NCI-H2196 treated with DMSO at 0.1 percent for 48 hours (cell line): ENCODE data around the gene SSUH2.
"Not testable (repeated sequence)": the region's sequence is repeated elsewhere in the genome, so short reads cannot be mapped to it uniquely, and the experiment has no call there.

Experiments
- DNase-seq: peaks from one replicate; lab custom pipeline; 2025; ENCODE audit not compliant: unreplicated experiment; lab: John Stamatoyannopoulos, UW

The SSUH2 gene

DNA sequence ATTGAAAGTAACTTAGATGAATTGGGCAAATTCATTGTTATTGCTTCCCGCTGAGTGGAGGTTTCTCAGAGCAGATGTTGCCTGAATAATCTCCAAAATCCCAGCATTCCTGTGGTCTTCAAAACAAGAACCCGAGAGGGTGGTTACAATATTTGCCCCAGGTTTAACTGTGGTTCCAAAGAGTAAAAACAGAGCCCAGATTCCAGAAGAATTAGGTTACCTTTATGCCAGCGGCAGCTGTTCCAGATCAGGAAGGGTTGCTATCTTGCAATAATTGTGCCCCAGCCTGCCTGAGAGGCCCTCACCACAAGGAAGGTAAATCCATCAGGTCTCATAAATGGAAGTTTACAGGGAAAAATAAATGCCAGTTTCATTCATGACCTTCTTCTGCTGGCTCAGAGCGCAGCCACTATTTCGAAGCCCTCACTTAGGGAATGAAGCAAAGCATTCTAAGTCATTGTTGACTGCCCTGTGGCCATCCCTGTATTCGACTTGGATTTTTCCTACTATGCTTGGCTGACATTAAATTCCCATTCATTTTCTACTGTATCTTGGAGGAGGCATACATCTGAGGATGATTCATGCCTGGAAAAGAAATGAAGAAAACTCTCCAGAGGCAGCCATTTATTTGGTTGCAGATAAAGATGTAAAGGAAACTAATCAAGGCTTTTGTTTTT, 54.6 kb downstream of the SSUH2 start:
- no peak for DNase-seq

DNA sequence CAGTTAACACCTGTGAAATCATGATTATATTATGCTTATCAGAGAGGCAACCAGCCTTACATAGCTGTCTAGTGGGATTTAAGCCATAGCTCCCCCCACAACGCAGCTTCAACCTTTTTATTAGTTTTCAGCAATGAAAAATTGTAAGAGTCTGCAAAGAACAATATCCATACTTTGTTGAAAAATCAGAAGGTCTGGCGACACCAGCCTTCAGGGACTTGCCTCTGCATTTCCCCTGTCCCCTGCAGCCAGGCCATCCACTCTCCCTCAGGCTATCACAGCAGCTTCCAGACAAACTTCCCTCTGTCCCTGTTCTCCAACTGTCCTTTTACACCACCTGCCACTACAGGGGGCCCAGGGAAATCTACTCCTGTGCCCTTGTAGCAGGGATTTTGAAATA, 59.9 kb downstream of the SSUH2 start:
- DNase-seq, result no peak

DNA sequence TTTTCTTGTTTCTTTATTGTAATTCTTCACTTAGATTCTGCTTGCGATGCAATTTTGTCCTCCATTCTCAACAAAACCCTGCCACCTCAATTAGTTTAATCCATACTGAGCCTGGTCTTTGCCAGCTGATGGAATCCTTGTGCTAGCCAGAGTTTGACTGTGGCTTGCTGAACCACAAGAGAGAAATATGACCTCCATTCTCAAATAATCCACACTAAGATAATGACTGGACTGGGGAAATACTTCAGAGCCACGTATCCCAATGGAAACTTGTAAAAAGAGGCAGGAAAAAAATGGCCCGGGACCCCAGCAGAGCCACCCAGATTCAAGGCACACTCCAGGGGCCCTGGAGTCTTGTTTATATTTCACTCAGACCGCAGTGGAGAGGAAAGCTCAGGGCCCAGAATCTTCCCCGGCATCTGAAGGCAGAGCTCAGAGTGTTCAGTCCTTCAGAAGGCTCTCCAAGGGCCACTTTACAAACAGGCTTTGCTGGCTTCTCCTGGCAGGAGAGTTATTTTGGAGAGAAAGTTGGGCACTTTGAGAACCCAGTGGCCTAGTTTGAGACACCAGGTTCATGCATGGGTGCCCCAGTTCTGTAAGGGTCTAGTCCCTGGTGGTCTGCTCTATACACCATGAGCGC, 62.7 kb downstream of the SSUH2 start:
- no peak for DNase-seq

DNA sequence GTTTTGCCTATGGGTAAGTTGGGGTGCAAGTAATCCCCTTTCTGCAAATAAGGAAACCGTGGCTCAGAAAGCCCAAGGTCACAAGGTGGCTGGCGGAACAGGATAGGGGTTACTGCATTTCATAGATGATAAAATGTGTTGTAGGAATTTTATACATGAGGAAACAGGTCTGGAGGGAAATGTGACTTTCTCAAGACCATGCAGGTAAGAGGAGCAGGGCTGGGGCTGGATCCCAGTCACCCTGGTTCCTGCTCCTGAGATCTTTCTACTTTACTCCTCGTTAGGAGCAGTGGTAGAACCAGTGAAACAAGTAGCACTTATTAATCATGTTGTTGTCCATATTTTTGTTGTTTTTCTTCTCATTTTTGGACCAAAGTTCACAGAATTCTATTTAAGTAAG, 63.2 kb downstream of the SSUH2 start:
- no peak for DNase-seq

DNA sequence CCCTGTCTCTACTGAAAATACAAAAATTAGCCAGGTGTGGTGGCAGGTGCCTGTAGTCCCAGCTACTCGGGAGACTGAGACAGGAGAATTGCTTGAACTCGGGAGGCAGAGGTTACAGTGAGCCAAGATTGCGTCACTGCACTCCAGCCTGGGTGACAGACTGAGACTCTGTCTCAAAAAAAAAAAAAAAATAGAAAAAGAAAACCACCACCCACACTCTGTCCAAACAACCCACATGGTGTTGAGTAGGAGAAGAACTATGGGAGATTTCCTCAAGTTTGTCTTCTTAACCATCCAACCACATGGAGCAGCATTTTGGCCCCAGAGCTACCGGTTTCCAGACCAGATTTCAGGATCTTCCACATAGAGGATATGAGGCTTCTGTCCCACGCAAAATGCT, 64.2 kb downstream of the SSUH2 start:
- not testable (repeated sequence) for DNase-seq

DNA sequence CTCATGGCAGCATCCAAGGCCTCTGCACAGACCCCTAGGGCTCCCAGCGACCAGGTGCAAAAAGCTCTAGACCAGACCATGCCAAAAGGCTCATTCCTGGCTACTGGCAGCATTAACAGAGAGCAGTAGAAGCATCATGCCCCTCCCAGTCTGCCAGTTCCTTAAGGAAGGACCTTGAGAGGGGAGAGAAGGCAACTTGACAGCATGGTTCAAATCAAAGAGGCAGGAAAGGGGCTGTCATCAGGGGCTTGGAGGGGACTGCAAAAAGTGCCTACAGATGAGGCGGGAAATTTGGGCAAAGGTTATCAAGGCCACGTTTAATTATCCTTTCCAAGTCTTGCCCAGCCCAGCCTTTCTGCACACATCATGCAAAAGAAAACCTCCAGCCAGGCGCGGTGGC, 64.7 kb downstream of the SSUH2 start:
- no peak for DNase-seq

DNA sequence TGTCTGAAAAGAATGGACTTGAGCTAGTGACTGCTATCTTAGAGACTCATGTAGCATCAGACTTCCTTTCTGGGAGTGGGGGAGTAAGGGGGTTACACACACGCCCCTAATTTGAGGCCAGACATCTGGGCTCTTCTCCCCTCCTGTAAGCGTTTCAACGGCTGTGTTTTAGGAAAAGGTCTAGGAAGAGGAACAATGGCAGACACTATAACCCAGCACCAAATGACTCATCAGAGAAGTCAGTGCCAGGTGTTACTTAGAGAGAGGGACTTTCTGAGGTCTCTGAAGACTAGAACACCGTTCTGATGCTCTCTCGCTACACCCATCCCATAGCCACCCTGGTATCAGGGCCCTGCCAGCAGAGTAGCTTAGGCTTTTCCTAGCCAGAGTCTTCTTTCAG, 65.5 kb downstream of the SSUH2 start:
- no peak for DNase-seq

DNA sequence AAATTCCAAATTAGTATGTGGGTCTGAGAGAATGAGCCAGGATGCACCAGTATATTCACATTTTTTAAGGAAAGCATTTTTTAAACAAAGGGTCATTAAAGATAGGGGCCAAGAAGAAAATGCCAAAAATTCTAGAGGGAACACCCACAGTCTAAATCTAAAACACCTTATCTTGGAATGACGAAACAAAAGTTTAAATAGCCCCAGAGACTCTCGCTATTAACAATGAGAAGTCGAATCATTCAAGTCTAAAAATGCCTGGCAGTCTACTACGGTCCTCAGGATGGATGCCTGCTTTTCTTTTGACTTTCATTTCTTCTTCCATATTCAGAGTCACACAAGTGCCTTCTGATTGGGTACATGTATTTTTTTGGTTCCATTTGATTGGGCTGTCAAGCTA, 66.3 kb downstream of the SSUH2 start:
- no peak for DNase-seq

DNA sequence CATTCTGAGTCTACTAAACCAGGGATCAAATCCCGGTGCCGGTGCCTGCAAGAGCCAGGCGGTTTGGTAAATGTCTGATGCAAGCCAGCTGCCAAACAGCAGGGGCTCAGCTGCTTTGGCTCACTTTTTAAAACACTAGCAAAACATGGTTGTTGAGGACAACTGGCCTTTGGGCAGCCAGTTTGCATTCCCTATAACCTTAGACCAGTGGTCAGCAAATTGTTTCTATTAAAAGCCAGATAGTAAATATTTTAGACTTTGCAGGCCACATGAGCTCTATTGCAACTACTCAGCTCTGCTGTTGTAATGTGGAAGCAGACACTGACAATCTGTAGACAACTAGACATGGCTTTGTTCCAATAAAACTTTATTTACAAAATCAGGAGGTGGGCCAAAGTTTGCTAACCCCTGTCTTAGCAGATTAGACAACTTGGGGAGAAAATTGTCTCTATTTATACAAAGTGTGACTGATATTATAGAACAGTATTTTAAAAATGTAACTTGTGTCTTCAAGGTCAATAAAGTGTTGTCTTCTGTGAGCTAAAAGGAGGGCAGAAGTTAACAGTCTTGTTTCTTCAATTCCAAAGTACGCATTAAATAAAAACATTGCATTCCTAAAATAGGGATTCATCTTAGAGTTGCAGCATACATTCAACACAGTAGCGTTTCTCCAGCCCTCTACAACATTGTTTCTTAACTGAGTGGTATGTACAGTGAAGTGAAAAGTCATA, 67.6 kb downstream of the SSUH2 start:
- no peak for DNase-seq

DNA sequence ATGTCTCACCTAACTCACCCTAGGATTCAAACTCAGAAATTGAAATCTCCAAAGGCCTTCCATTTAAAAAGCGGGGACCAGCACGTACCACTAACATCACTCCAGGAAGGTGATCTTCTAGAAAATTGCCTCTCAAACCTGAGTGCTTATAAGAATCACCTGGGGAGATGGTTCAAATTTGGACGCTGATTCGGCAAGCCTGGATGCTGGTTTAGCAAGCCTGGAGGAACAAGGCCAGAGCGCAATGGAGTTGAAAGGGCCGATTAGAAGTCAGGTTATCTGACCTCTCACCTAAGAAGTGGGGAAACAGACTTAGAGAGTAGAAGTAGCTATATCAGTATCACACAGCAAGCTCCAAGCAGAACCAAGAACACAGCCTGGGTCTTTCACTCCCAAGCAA, 68.2 kb downstream of the SSUH2 start:
- no peak for DNase-seq

DNA sequence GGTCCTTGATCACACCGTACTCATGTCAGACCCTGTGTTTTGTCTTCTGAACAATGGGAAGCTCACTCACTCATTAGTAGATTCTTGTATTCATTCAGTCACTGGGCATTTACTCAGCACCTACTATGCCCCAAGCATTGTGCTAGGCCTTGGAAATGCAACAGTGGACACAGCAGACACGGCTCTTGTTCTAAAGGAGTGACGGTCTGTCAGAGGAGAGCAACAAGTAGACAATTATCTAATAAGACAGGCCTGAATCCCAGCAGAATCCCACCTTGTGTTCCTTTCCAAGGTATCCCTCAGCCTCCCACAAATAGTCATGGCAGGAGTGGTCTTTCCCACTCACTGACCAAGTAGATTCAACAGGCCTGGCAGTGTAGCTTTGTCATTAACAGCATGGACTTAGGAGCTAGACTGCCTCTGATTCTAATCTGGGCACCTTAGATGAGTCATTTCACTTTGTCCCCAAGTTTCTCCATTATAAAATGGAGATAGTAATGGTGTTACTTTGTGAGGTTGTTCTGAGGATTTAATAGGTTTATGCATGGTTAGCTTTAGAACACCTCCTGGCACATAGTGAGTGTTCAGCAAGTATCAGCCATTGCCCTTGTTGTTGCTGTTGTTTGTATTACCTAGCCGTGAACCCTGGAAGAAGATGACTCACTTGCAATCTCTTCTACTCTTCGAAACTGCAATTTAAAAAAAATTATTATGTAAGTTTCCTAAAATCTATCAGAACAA, 69.1 kb downstream of the SSUH2 start:
- no peak for DNase-seq

DNA sequence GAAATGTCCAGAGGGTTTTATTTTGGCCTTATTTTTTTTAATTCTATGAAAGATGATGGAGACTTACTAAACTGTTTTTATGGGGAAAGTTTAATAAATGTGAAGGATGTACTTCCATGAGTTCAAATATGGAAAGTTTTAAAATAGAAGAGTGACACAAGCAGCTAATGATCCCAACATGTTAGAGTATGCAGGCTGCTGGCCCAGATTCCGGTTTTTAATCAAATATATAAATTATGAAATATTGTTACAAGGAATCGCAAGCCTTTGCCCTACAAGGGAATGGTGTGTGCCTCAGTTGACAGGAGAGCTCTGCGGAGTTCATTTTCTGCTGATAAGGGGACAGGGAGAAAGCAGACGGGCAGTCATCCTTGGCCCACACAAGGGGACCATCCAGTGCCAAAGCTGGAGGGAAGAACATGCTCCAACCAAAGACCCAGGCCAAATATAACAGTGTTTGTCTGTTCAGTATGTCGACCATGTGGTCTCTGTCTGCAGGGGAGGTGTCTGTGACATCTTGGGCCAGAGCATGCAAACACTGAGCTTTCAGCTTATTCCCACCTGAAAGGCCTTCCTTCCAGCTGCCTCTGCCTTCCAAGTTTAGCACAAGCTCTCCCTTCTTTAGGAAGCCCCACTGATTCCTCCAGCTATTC, 69.8 kb downstream of the SSUH2 start:
- no peak for DNase-seq

DNA sequence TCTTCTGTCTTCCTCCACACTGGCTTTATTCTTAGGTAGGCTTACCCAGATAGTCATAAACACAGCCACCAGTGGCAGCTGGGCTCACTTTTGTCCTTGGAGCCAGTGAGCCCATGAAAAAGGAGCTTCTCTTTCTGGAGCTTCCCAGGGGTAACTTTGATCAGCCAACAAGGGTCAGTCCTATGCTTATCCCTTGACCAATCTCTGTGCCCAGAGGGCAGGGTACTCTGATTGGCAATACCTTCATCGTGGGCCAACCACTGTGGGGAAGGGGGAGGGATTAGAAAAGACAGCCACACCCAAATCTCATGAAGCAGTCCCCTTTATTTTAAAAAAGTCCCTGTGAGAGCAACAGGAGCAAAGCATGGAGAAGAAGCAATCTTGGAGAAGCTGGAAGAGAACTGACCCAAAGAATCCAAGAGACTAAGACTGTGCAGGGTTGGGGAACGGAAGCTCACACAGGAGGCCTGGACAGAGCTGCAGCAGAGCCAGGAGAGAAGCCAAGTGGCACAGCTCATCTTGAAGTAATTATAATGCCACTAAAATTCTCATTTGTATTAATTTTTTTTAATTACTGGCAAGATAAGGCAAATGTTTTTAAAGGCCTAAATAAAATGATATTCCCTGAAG, 70.4 kb downstream of the SSUH2 start:
- DNase-seq, result no peak

DNA sequence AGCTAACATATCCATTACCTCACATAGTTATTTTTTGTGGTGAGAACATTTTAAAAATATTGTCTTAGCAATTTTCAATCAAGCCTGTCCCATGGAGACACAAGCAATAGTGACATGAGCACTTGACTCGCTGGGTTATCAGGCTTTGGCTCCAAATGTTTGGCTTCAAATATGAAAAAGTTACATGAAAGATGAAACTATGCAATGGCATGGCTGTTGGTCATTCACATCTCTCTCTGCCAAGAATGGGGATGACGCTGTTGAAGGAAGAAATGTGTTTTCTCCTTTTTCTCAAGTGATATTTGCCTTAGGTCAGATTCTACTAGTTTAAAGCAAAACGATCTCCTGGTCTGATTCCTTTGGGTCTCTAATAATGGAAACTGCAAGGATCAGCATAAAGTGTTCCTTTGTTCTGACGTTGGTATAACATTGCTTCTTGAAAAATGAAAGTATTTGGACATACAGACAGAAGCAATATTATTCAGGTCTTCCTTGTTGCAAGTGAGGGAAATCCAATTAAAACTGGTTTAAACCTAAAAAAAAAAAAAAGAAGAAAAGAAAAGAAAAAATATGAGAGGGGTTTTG, 71.2 kb downstream of the SSUH2 start:
- no peak for DNase-seq

DNA sequence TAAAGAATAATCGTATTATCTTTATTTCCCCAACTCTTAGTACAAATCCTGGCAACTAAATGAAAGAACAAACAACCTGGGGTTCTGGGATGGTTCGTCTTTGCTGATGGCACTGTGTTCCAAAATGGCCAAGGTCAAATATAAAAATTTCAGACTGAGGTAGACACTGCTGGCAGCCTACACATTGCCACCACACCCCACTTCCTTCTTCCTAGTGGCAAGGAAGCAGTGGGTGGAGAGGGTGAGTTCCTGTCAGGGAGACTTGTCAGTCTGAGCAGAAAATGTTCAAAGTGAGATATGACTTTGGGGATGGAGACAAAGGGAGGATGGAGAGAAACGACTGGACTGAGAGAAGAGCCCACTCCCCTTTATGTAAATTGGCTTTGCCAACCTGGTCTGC, 73.3 kb downstream of the SSUH2 start:
- DNase-seq, result no peak
